OCI-LY7 (cell line): ENCODE measurements around the gene ELP4. TPM values are rescaled to one million over a fixed set of nuclear protein-coding genes. Genes with fewer than 3 reads are reported as not detected.

Experiments
- BruUV-seq: library from RNA; stranded (reverse); fragments of 400-500 nt; replicated peaks from 2 replicates; lab custom pipeline; 2021; lab: Mats Ljungman, UMichigan
- CTCF ChIA-PET: fragments of 300-600 bp; sonication (Branson Sonifier 250); formaldehyde crosslinking; loops from one replicate; lab custom pipeline; 2022; ENCODE audit warnings: antibody characterized with exemption; ENCODE audit not compliant: unreplicated experiment; lab: Charles Lee
- POLR2A ChIA-PET: fragments of 300-600 bp; sonication (Branson Sonifier 250); formaldehyde crosslinking; loops from one replicate; lab custom pipeline; 2022; ENCODE audit warnings: antibody characterized with exemption; lab: Charles Lee
- DNase-seq: peaks from one replicate; pipeline ENCODE4 v3.0.0-alpha.2; 2015; ENCODE audit warnings: low spot score
- H2AFZ ChIP-seq: fragments of 200-600 bp; sonication (generic), shearing (Covaris generic); 2 replicates; pipeline ENCODE4 v1.6.1; 2014; ENCODE audit warnings: mild to moderate bottlenecking, antibody characterized with exemption, low read length, moderate library complexity
- H3K27ac ChIP-seq: fragments of 200-600 bp; sonication (generic); 2 replicates; pipeline ENCODE4 v1.5.1; 2014; ENCODE audit warnings: mixed run types, low read depth, mild to moderate bottlenecking, moderate library complexity, low read length, inconsistent platforms; ENCODE audit not compliant: poor library complexity, severe bottlenecking
- H3K36me3 ChIP-seq: fragments of 200-600 bp; sonication (generic); 2 replicates; pipeline ENCODE4 v1.6.1; 2014; ENCODE audit warnings: mild to moderate bottlenecking, antibody characterized with exemption, low read length, moderate library complexity, mixed read lengths; ENCODE audit not compliant: insufficient read depth
- H3K4me1 ChIP-seq: fragments of 200-600 bp; sonication (generic); 2 replicates; pipeline ENCODE4 v1.5.1; 2014; ENCODE audit warnings: mild to moderate bottlenecking, low read length; ENCODE audit not compliant: insufficient read depth, poor library complexity, severe bottlenecking
- H3K4me2 ChIP-seq: fragments of 200-600 bp; sonication (generic); 2 replicates; pipeline ENCODE4 v1.6.1; 2014; ENCODE audit warnings: mild to moderate bottlenecking, low read length
- H3K4me3 ChIP-seq: fragments of 200-600 bp; sonication (generic); 2 replicates; pipeline ENCODE4 v1.5.1; 2014; ENCODE audit warnings: mild to moderate bottlenecking, low read depth, low read length; ENCODE audit not compliant: poor library complexity, severe bottlenecking
- H3K79me2 ChIP-seq: fragments of 200-600 bp; sonication (generic); 2 replicates; pipeline ENCODE4 v1.6.1; 2016; ENCODE audit warnings: low read depth, mild to moderate bottlenecking, low read length, moderate library complexity, mixed read lengths; ENCODE audit not compliant: insufficient read depth
- H3K9me2 ChIP-seq: fragments of 200-600 bp; sonication (generic); 2 replicates; pipeline ENCODE4 v1.6.1; 2016; ENCODE audit warnings: mild to moderate bottlenecking, low read length, mixed read lengths; ENCODE audit not compliant: insufficient read depth
- H3K9me3 ChIP-seq: fragments of 200-600 bp; sonication (generic); 2 replicates; pipeline ENCODE4 v1.6.1; 2014; ENCODE audit warnings: mild to moderate bottlenecking, mixed run types, low read length, mixed read lengths
- H4K20me1 ChIP-seq: fragments of 200-600 bp; sonication (generic); 2 replicates; pipeline ENCODE4 v1.6.1; 2014; ENCODE audit warnings: mild to moderate bottlenecking, antibody characterized with exemption, low read length, moderate library complexity, mixed read lengths; ENCODE audit not compliant: insufficient read depth
- EZH2phosphoT487 ChIP-seq: fragments of 200-600 bp; sonication (generic); IDR thresholded peaks from 2 replicates; pipeline ENCODE4 v1.6.1; 2018; ENCODE audit warnings: low read depth, borderline replicate concordance, mild to moderate bottlenecking, mixed run types, antibody characterized with exemption, low read length, moderate library complexity, mixed read lengths
- intact Hi-C: fragments of 100-400 bp; cut with micrococcal nuclease; formaldehyde crosslinking; loops from one replicate; pipeline ENCODE4 v1.10.0; 2022; ENCODE audit not compliant: unreplicated experiment
- total RNA-seq, 2 experiments: library from RNA; depleted of rRNA in 1 of 2; stranded (reverse); fragments of >200 nt in 1 of 2; shearing (Covaris generic) in 1 of 2; gene quantifications; 2 replicates each; pipeline ENCODE4 v1.2.3, GENCODE V29; 2014 to 2022
- TF ChIP-seq, protein P1 (sequence below): fragments of 200-600 bp; sonication (generic); conservative IDR thresholded peaks from 2 replicates; pipeline ENCODE4 v1.5.1; 2014; ENCODE audit warnings: mild to moderate bottlenecking, antibody characterized with exemption, low read length, moderate library complexity, mixed read lengths

Gene ELP4
- total RNA-seq, 2 experiments from 2014 or later = 27.6 to 32.7 TPM

GRCh38 chr11:31479066-31479465 is 30.5 kb upstream of the ELP4 start:
- no peak for TF ChIP-seq EZH2phosphoT487
- TF ChIP-seq, protein P1, sequence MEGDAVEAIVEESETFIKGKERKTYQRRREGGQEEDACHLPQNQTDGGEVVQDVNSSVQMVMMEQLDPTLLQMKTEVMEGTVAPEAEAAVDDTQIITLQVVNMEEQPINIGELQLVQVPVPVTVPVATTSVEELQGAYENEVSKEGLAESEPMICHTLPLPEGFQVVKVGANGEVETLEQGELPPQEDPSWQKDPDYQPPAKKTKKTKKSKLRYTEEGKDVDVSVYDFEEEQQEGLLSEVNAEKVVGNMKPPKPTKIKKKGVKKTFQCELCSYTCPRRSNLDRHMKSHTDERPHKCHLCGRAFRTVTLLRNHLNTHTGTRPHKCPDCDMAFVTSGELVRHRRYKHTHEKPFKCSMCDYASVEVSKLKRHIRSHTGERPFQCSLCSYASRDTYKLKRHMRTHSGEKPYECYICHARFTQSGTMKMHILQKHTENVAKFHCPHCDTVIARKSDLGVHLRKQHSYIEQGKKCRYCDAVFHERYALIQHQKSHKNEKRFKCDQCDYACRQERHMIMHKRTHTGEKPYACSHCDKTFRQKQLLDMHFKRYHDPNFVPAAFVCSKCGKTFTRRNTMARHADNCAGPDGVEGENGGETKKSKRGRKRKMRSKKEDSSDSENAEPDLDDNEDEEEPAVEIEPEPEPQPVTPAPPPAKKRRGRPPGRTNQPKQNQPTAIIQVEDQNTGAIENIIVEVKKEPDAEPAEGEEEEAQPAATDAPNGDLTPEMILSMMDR = no peak
- Histone ChIP-seq H2AFZ (no peak overlapping the region), H3K36me3 (no peaks in the 10 kb centered on the region), H3K79me2 (peaks cover 9% of the 10 kb centered on the region; the same call in 1 of the 2 replicates), H4K20me1 (no peaks in the 10 kb centered on the region; the same call in 1 of the 2 replicates), H3K9me2 (no peaks in the 10 kb centered on the region), H3K4me1 (no peaks in the 10 kb centered on the region), H3K4me3 (no peak overlapping the region), H3K27ac (no peak overlapping the region), H3K9me3 (no peaks in the 10 kb centered on the region), H3K4me2 (no peak overlapping the region)
- no TSS peak for BruUV-seq
- intact Hi-C loops = no loop called here
- DNase-seq = no peak
- ChIA-PET POLR2A (interaction anchor here (1.7 kb wide), 1 partner anchor 21 kb away, joined by 5 read pairs; no protein-coding TSS in a partner anchor), CTCF (no interaction called here)

GRCh38 chr11:31480930-31481329 is 28.6 kb upstream of the ELP4 start:
- no peak overlapping the region for H3K27ac ChIP-seq
- no peaks in the 10 kb centered on the region; the same call in 1 of the 2 replicates for H4K20me1 ChIP-seq
- intact Hi-C loops = no loop called here
- no peaks in the 10 kb centered on the region for H3K9me2 ChIP-seq
- ChIA-PET CTCF (no interaction called here), POLR2A (interaction anchor here (0.6 kb wide), 2 partner anchors 28 to 102 kb away, joined by 3 read pairs; no protein-coding TSS in a partner anchor)
- no peak overlapping the region for H2AFZ ChIP-seq
- H3K4me2 ChIP-seq = no peak overlapping the region
- no peaks in the 10 kb centered on the region for H3K9me3 ChIP-seq
- no peaks in the 10 kb centered on the region for H3K36me3 ChIP-seq
- H3K4me1 ChIP-seq = no peaks in the 10 kb centered on the region
- H3K79me2 ChIP-seq = peaks cover 9% of the 10 kb centered on the region; the same call in 1 of the 2 replicates
- TF ChIP-seq, protein P1 = no peak
- TF ChIP-seq EZH2phosphoT487 = no peak
- no peak for DNase-seq
- no peak overlapping the region for H3K4me3 ChIP-seq
- BruUV-seq = no TSS peak

- no peak overlapping the region for H2AFZ ChIP-seq
- TF ChIP-seq, protein P1 = no peak
- TF ChIP-seq EZH2phosphoT487 = no peak
- BruUV-seq = no TSS peak
- no peaks in the 10 kb centered on the region; the same call in 1 of the 2 replicates for H4K20me1 ChIP-seq
- DNase-seq = no peak
- no peak overlapping the region for H3K4me2 ChIP-seq
- intact Hi-C loops = no loop called here
- no peak overlapping the region for H3K4me3 ChIP-seq
- ChIA-PET POLR2A (interaction anchor here (0.7 kb wide), 1 partner anchor 66 kb away, joined by 3 read pairs; no protein-coding TSS in a partner anchor), CTCF (no interaction called here)
- no peaks in the 10 kb centered on the region for H3K4me1 ChIP-seq
- H3K27ac ChIP-seq = no peak overlapping the region
- H3K36me3 ChIP-seq = no peaks in the 10 kb centered on the region; the same call in 1 of the 2 replicates
- peaks cover 15% of the 10 kb centered on the region; the same call in 1 of the 2 replicates for H3K79me2 ChIP-seq
- H3K9me3 ChIP-seq = no peaks in the 10 kb centered on the region
- H3K9me2 ChIP-seq = no peaks in the 10 kb centered on the region
These were observed 25.1 kb upstream of the ELP4 start for GRCh38 chr11:31484497-31484896.
